K562 (cell line): Measurements from ENCODE around the gene SPTBN4. TPM values are rescaled to one million over a fixed set of nuclear protein-coding genes. Genes with fewer than 3 reads are reported as not detected.
A peak's percentile ranks its signal among the peaks of the same experiment; 100 is the strongest.

ENCODE experiments used
- CREBBP ChIP-seq: IDR thresholded peaks from one replicate; pipeline ENCODE4 v1.6.1; 2012; ENCODE audit warnings: low read depth, mild to moderate bottlenecking, control low read depth, inconsistent platforms, low read length
- DDX20 ChIP-seq: fragments of 450-650 bp; IDR thresholded peaks from 2 replicates; pipeline ENCODE4 v1.6.1; 2016; ENCODE audit warnings: missing genetic modification characterization, low read depth, mild to moderate bottlenecking, missing compliant biosample characterization, moderate library complexity
- E2F3 ChIP-seq: fragments of 250-450 bp; sonication (Bioruptor Pico); IDR thresholded peaks from 2 replicates; pipeline ENCODE4 v1.4.0; 2020; ENCODE audit warnings: mild to moderate bottlenecking
- ETV6 ChIP-seq, 3 experiments: fragments of 150-350 bp in 1 of 3; sonication (generic) in 1 of 3; formaldehyde crosslinking in 1 of 3; IDR thresholded peaks; 2 replicates each; pipeline versions ENCODE4 v1.6.1 to v1.8.0; 2014 to 2022; ENCODE audit warnings: borderline replicate concordance in 2 of 3, low read depth in 2 of 3, antibody characterized with exemption in 1 of 3, low read length in 1 of 3, mild to moderate bottlenecking in 1 of 3, missing genetic modification reagents in 1 of 3
- HMG20A ChIP-seq: fragments of 450-650 bp; formaldehyde crosslinking; conservative IDR thresholded peaks from 2 replicates; pipeline ENCODE4 v1.4.0; 2020; ENCODE audit warnings: mild to moderate bottlenecking, mixed read lengths
- HSF4 ChIP-seq: fragments of 250-450 bp; sonication (Bioruptor Pico); IDR thresholded peaks from 2 replicates; pipeline ENCODE4 v2.1.2; 2022; ENCODE audit warnings: mild to moderate bottlenecking, moderate library complexity, borderline replicate concordance
- ILK ChIP-seq: fragments of 450-650 bp; IDR thresholded peaks from 2 replicates; pipeline ENCODE4 v1.6.1; 2016; ENCODE audit warnings: missing genetic modification characterization, low read depth, mild to moderate bottlenecking, missing compliant biosample characterization, moderate library complexity, borderline replicate concordance
- KLF13 ChIP-seq: fragments of 450-650 bp; IDR thresholded peaks from 2 replicates; pipeline ENCODE4 v1.6.1; 2016; ENCODE audit warnings: missing genetic modification characterization, low read depth, mild to moderate bottlenecking, missing compliant biosample characterization, moderate library complexity, borderline replicate concordance
- LARP7 ChIP-seq: fragments of 450-650 bp; IDR thresholded peaks from 2 replicates; pipeline ENCODE4 v1.6.1; 2016
- LCOR ChIP-seq: sonication (generic); formaldehyde crosslinking; IDR thresholded peaks from 2 replicates; pipeline ENCODE4 v1.8.0; 2022; ENCODE audit warnings: mild to moderate bottlenecking, missing genetic modification reagents
- MAFG ChIP-seq: fragments of 450-650 bp; conservative IDR thresholded peaks from 2 replicates; pipeline ENCODE4 v1.6.1; 2016; ENCODE audit warnings: missing genetic modification characterization, missing compliant biosample characterization
- NONO ChIP-seq, 2 experiments: fragments of 200-400 bp in 1 of 2; fragments of 450-650 bp in 1 of 2; formaldehyde crosslinking in 1 of 2; IDR thresholded peaks; 2 replicates each; pipeline ENCODE4 v1.6.1; 2017; ENCODE audit warnings: low read depth in 2 of 2, mild to moderate bottlenecking in 2 of 2, moderate library complexity in 2 of 2, low read length in 1 of 2
- SREBF1 ChIP-seq: fragments of 150-350 bp; IDR thresholded peaks from 2 replicates; pipeline ENCODE4 v1.6.1; 2014; ENCODE audit warnings: antibody characterized with exemption, low read depth, low read length, borderline replicate concordance
- SRF ChIP-seq, 2 experiments: fragments of 250-450, 450-650 bp in 1 of 2; sonication (Bioruptor Pico) in 1 of 2; sonication (generic) in 1 of 2; formaldehyde crosslinking; IDR thresholded peaks; 2 replicates each; pipeline versions ENCODE4 v1.5.0 to v1.5.1; 2020 to 2022; ENCODE audit warnings: mild to moderate bottlenecking in 1 of 2, missing genetic modification reagents in 1 of 2
- STAG1 ChIP-seq: sonication (generic); formaldehyde crosslinking; IDR thresholded peaks from 2 replicates; pipeline ENCODE4 v1.5.0; 2020; ENCODE audit warnings: missing genetic modification reagents, borderline replicate concordance
- TAF1 ChIP-seq: IDR thresholded peaks from 2 replicates; pipeline ENCODE4 v1.6.1; 2011; ENCODE audit warnings: mild to moderate bottlenecking, low read length, moderate library complexity; ENCODE audit not compliant: insufficient read depth, control insufficient read depth, severe bottlenecking; ENCODE audit errors: extremely low read depth
- YBX1 ChIP-seq: fragments of 450-650 bp; IDR thresholded peaks from 2 replicates; pipeline ENCODE4 v1.7.1; 2016; ENCODE audit warnings: mild to moderate bottlenecking
- ZBTB8A ChIP-seq: fragments of 450-650 bp; IDR thresholded peaks from 2 replicates; pipeline ENCODE4 v1.6.1; 2018; ENCODE audit warnings: mild to moderate bottlenecking, moderate library complexity; ENCODE audit not compliant: partially characterized antibody
- ZNF518B ChIP-seq: fragments of 250-450 bp; sonication (Bioruptor Pico); IDR thresholded peaks from 2 replicates; pipeline ENCODE4 v1.5.0; 2021; ENCODE audit warnings: mild to moderate bottlenecking, moderate library complexity
- ZNF695 ChIP-seq: fragments of 450-650 bp; formaldehyde crosslinking; IDR thresholded peaks from 2 replicates; pipeline ENCODE4 v1.4.0; 2020; ENCODE audit warnings: mild to moderate bottlenecking, moderate library complexity
- ZNF75A ChIP-seq: fragments of 450-650 bp; formaldehyde crosslinking; IDR thresholded peaks from 2 replicates; pipeline ENCODE4 v1.4.0; 2020; ENCODE audit warnings: mild to moderate bottlenecking
- ZNF77 ChIP-seq: fragments of 250-450 bp; sonication (Bioruptor Pico); IDR thresholded peaks from 2 replicates; pipeline ENCODE4 v1.5.0; 2020
- polyA plus RNA-seq, 8 experiments: library from polyadenylated mRNA; depleted of rRNA in 4 of 8; stranded (reverse) in 5 of 8; unstranded in 3 of 8; fragments of >200 nt; fragmentation: Nextera tagmentation in 2 of 8; fragmentation: Illumina TruSeq in 1 of 8; extraction: Ambion mirVana in 2 of 8; extraction: Trizol in 1 of 8; gene quantifications; 2 replicates each; pipeline versions ENCODE4 v1.2.1 to v1.2.3, GENCODE V29; 2011 to 2014; ENCODE audit warnings: inconsistent platforms in 1 of 8, missing spikeins in 1 of 8
- total RNA-seq, 7 experiments: library from RNA; depleted of rRNA in 6 of 7; stranded (reverse); fragments of >200 nt in 6 of 7; fragmentation: Illumina TruSeq in 2 of 7; extraction: Trizol in 2 of 7; gene quantifications; 2 replicates each; pipeline versions ENCODE4 v1.2.1 to v1.2.3, GENCODE V29; 2011 to 2021; ENCODE audit warnings: low replicate concordance in 1 of 7
- TF ChIP-seq, protein P1 (sequence below): fragments of 450-650 bp; formaldehyde crosslinking; IDR thresholded peaks from 2 replicates; pipeline ENCODE4 v1.4.0; 2020; ENCODE audit warnings: mild to moderate bottlenecking, moderate library complexity

The SPTBN4 gene
- total and polyA plus RNA-seq, 9 of the 15 experiments (the other 6 are each of a cell fraction or from before 2014, with no cell fraction given), result 0.01 to 1.5 (median 0.86) TPM

- TF ChIP-seq ZNF518B (CRISPR knock-in tag) (no peak), DDX20 (tag) (no peak), STAG1 (CRISPR knock-in tag) (no peak), SREBF1 (no peak), ZNF75A (no peak), LCOR (CRISPR knock-in tag) (no peak), SRF (CRISPR knock-in tag; IDR thresholded peaks at IDR 0.05) (0 out of 4 replicates have a peak, but pooled peaks of 1 of the 2 experiments have one; percentile 6), HSF4 (no peak), NONO (IDR thresholded peaks at IDR 0.05; ENCODE audit: low read depth in 2 of 2, low read length in 1 of 2) (no peak), E2F3 (CRISPR knock-in tag) (no peak), MAFG (tag) (no peak), ZNF77 (CRISPR knock-in tag) (no peak), ETV6 (IDR thresholded peaks at IDR 0.05; ENCODE audit: borderline replicate concordance in 1 of 2, low read depth in 2 of 2, low read length in 1 of 2) (no peak), ETV6 (CRISPR knock-in tag; IDR thresholded peaks at IDR 0.05; ENCODE audit: borderline replicate concordance) (no peak), ZBTB8A (no peak), ZNF695 (no peak), CREBBP (no peak), KLF13 (tag) (no peak), LARP7 (peak; percentile 18; the same call in 1 of the 2 replicates), YBX1 (no peak), HMG20A (CRISPR knock-in tag) (no peak), TAF1 (peak; percentile 22), ILK (tag) (no peak)
- TF ChIP-seq, protein P1, sequence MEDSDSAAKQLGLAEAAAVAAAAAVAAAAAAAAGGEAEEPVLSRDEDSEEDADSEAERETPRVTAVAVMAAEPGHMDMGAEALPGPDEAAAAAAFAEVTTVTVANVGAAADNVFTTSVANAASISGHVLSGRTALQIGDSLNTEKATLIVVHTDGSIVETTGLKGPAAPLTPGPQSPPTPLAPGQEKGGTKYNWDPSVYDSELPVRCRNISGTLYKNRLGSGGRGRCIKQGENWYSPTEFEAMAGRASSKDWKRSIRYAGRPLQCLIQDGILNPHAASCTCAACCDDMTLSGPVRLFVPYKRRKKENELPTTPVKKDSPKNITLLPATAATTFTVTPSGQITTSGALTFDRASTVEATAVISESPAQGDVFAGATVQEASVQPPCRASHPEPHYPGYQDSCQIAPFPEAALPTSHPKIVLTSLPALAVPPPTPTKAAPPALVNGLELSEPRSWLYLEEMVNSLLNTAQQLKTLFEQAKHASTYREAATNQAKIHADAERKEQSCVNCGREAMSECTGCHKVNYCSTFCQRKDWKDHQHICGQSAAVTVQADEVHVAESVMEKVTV (CRISPR knock-in tag), result no peak
These were observed 1.7 kb upstream of the SPTBN4 start (continued) for GRCh38 chr19:40465025-40465556.
